HL-60/S4 (cell line): ENCODE measurements around the gene KRT75.
"Not testable (repeated sequence)": the region's sequence is repeated elsewhere in the genome, so short reads cannot be mapped to it uniquely, and the experiment has no call there.

Experiments used
- in situ Hi-C: fragments of 300-500 bp; cut with MboI; formaldehyde crosslinking; loops from 2 replicates; pipeline ENCODE4 v1.14.3; 2022; ENCODE audit warnings: low sequenced_read_pairs

The KRT75 gene

GRCh38 chr12:52434081-52434733 is at the start of gene KRT75:
Gene KRT75, minus strand, starts transcription at chr12:52434371. Its CDS starts 67 bp downstream, at chr12:52434304.
- in situ Hi-C loops = no loop called here

- in situ Hi-C loops = no loop called here
These were observed 45.9 kb upstream of the KRT75 start for GRCh38 chr12:52480073-52480472.

GRCh38 chr12:52477651-52478050 is 43.5 kb upstream of the KRT75 start:
- in situ Hi-C loops = no loop called here

GRCh38 chr12:52474212-52474611 is 40.0 kb upstream of the KRT75 start:
- in situ Hi-C loops = no loop called here

GRCh38 chr12:52473768-52474167 is 39.6 kb upstream of the KRT75 start, which contains the start of gene KRT6C:
Gene KRT6C, minus strand, starts transcription at chr12:52473805. Its CDS starts 68 bp downstream, at chr12:52473737.
- in situ Hi-C loops = no loop called here

DNA sequence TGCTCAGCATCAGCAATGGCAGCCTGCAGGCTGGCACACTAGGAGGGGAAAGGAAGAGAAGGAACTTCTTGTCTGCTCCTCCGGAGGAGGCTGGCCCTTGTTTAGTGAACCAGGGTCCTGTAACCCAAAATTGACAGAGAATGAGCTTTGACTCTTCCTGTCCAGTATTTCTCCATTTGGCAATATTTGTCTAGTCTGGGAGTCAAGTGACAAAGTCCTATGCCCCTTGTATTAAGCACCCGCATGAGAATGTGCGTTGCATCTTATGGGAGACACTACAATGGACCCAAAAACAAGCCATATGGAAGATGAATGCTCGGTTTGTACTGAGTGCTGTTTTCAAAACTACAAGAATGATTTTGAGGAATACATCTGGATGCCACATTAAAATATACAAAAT is 35.7 kb upstream of the KRT75 start:
- in situ Hi-C loops = no loop called here

DNA sequence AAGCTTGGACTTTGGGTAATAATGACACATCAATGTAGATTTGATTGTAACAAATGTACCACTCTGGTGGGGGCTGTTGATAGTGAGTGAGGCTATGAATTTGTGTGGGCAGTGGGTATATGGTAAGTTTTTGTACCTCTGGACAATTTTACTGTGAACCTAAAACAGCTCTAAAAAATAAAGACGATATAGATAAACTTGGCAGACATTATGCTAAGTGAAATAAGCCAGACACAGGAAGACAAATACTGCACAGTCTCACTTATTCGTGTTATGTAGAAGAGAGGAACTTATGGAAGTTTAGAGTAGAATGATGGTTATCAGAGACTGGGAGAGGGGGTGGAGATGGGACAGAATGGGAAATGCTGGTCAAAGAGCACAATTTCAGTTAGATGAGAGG is 30.7 kb upstream of the KRT75 start:
- in situ Hi-C loops = no loop called here

GRCh38 chr12:52461693-52462092 is 27.5 kb upstream of the KRT75 start:
- in situ Hi-C loops = no loop called here

GRCh38 chr12:52458861-52459260 is 24.7 kb upstream of the KRT75 start:
- in situ Hi-C loops = no loop called here

DNA sequence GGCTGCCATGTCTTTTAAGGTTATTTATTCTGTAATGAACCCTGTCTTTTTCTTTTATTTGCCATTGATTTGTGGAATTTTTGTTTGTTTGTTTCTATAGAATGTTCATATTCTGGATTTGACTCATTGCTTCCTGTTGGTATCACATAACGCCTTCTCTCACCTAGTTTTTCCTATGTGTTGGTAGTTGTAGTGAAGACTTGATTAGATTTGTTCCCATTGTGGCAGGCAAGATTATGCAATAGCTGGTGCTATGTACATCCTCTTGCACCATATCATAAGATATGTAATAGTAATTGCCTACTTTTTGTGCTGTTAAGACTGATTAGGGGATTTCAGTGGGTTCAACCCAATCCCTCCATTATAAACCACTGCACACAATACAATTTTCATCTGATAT is 21.6 kb upstream of the KRT75 start:
- in situ Hi-C loops = no loop called here

GRCh38 chr12:52454411-52455201 is 20.4 kb upstream of the KRT75 start:
- in situ Hi-C loops = no loop called here

DNA sequence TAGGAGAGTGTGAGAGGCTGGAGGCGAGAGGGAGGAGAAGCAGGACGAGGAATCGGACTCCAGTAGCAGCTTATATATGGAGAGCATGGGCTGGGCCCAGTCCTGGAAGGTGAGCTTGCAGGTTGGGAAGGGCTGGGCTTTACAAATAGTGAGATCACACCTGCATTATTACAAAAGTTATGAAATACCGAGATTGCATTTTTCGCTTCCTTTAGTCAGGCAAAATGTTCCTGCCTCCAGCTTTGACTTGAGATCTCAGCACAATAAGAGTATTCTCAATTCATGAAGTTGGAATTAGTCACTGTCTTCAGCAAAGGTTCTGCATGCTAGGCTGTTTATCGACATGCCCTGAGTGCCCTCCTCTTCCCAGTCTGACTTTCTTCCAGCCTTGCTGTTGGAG is 17.9 kb upstream of the KRT75 start, which contains the start of gene KRT6B:
KRT6B (minus strand) TSS at position 46 of the 400 bp plus-strand sequence. CDS start 68 bp downstream, outside the sequence.
- in situ Hi-C loops = no loop called here

GRCh38 chr12:52448228-52448627 is 14.1 kb upstream of the KRT75 start:
- in situ Hi-C loops = no loop called here

- in situ Hi-C loops = not testable (repeated sequence)
These were observed 13.0 kb upstream of the KRT75 start for GRCh38 chr12:52447196-52447595.

DNA sequence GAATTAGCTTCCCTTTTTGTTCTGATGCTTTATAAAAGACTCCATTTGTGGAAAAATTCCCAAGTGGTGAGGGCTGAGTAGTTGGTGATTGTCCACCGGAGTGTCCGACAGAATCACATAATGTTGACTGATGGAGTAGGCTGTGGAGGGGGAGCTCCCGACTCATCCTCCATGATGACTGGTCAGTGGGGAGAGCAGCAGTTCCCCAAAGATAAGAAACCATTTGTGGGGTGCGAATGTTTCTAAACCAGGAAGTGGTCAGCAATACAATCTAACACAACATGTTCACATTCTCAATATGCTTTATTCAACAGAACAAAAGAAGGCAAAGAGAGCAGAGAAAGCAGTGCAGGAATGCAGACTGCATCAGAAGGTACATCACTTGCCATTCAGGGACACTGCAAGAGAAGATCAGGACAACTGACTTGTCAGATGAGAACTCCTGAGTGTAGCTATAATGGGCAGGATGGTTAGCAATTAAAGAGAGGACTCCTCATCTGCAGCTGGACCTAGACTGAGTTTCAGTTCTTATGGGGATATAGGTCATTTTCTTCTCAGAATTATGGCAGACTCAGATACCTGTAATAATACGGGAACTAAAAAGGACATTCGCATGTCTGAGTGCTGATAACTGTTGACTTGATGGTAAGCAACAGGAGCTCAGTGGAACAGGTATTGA is 12.3 kb upstream of the KRT75 start:
- in situ Hi-C loops = no loop called here

DNA sequence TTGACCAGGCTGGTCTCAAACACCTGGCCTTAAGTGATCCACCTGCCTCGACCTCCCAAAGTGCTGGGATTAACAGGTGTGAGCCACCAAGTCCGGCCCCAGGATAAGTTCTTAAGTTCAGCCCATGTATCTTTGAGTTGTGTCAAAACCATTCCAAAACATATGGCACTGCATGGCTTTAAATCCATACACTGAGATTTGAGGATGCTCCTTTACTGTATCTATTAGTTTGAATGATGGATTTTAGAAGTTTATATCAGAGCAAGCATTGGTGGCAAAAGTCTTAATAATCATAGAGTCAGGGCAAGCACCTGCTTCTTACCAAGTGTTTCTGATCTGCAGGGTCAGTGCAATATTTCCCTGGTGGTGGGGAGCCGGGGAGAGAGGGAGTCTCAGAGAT is 11.7 kb upstream of the KRT75 start:
- in situ Hi-C loops = no loop called here

- in situ Hi-C loops = no loop called here
These were observed 10.8 kb upstream of the KRT75 start for GRCh38 chr12:52444647-52445595.

DNA sequence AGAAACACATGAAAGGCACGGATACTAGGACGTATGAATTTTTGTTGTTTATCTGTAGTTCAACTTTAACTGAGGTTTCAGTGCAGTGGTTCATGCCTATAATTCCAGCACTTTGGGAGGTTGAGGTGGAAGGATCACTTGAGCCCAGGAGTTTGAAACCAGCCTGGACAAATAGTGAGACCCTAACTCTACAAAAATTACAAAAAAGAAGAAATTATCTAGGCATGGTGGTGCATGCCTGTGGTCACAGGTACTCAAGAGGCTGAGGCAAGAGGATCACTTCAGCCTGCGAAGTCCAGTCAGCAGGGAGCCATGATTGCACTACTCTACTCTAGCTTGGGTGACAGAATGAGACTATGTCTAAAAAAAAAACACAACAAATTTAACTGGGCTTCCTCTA is 9.8 kb upstream of the KRT75 start:
- in situ Hi-C loops = no loop called here

DNA sequence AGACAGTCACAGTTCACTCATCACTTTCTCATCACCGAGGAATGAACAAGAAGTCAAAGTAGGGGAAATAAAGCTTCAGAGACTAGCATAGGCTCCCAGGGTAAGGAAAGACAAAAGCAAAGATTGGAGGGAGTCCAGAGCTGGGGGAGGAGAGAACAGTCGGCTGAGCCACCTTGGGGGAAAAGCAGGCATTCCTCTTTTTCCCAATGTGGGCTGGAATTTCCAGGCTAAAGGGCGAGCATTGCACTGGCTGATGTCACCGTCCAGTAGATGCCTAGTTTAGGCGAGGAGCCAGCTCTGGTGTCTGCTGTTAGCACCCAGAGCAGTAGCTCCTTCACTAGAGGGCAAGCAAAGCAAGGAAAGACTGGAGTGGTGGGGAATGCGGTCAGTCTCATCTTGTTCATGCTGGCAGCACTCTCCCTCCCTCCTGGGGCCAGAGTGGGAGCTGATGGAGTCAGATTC is 8.5 kb upstream of the KRT75 start:
- in situ Hi-C loops = no loop called here

GRCh38 chr12:52441320-52441911 is 7.2 kb upstream of the KRT75 start:
- in situ Hi-C loops = no loop called here
